DOHH2 (cell line): ENCODE results near the gene ERC2.

Experiments used
- H3F3A ChIP-seq: fragments of 200-600 bp; sonication (generic), shearing (Covaris generic); 2 replicates; pipeline ENCODE4 v1.6.0; 2016; ENCODE audit warnings: antibody characterized with exemption, mild to moderate bottlenecking; ENCODE audit not compliant: control insufficient read depth, insufficient read depth
- H3K27ac ChIP-seq: fragments of 200-600 bp; sonication (generic); 2 replicates; pipeline ENCODE4 v1.5.1; 2014; ENCODE audit warnings: low read depth, mild to moderate bottlenecking, low read length, moderate library complexity
- H3K27me3 ChIP-seq: fragments of 200-600 bp; sonication (generic); 2 replicates; pipeline ENCODE4 v1.6.1; 2014; ENCODE audit warnings: mild to moderate bottlenecking, low read length, mixed read lengths; ENCODE audit not compliant: control insufficient read depth
- H3K36me3 ChIP-seq: fragments of 200-600 bp; sonication (generic); 2 replicates; pipeline ENCODE4 v1.6.1; 2014; ENCODE audit warnings: mild to moderate bottlenecking, low read length, moderate library complexity, mixed read lengths; ENCODE audit not compliant: control insufficient read depth
- H3K4me1 ChIP-seq: fragments of 200-600 bp; sonication (generic); 2 replicates; pipeline ENCODE4 v1.6.1; 2014; ENCODE audit warnings: mild to moderate bottlenecking, low read length, mixed read lengths; ENCODE audit not compliant: control insufficient read depth
- H3K4me2 ChIP-seq: fragments of 200-600 bp; sonication (generic); 2 replicates; pipeline ENCODE4 v1.6.0; 2014; ENCODE audit warnings: mild to moderate bottlenecking, low read length, moderate library complexity
- H3K4me3 ChIP-seq: fragments of 200-600 bp; sonication (generic); 2 replicates; pipeline ENCODE4 v1.5.1; 2014; ENCODE audit warnings: mild to moderate bottlenecking, low read length, mixed read lengths
- H3K79me2 ChIP-seq: fragments of 200-600 bp; sonication (generic); 2 replicates; pipeline ENCODE4 v1.6.1; 2014; ENCODE audit warnings: mild to moderate bottlenecking, low read length, mixed read lengths; ENCODE audit not compliant: control insufficient read depth
- H3K9me2 ChIP-seq: fragments of 200-600 bp; sonication (generic); replicated peaks from 2 replicates; pipeline ENCODE4 v1.6.1; 2014; ENCODE audit warnings: mild to moderate bottlenecking, low read length, mixed read lengths; ENCODE audit not compliant: control insufficient read depth
- H3K9me3 ChIP-seq: fragments of 200-600 bp; sonication (generic); 2 replicates; pipeline ENCODE4 v1.6.1; 2014; ENCODE audit warnings: antibody characterized with exemption, low read length, mixed read lengths; ENCODE audit not compliant: control insufficient read depth, insufficient read depth
- H4K20me1 ChIP-seq: fragments of 200-600 bp; sonication (generic); 2 replicates; pipeline ENCODE4 v1.6.0; 2014; ENCODE audit warnings: low read depth, mild to moderate bottlenecking, antibody characterized with exemption, low read length, moderate library complexity; ENCODE audit not compliant: control insufficient read depth, insufficient read depth
- EZH2phosphoT487 ChIP-seq: fragments of 200-600 bp; sonication (generic); IDR thresholded peaks from 2 replicates; pipeline ENCODE4 v1.6.1; 2017; ENCODE audit warnings: borderline replicate concordance, mild to moderate bottlenecking, antibody characterized with exemption, low read length, moderate library complexity, mixed read lengths
- TF ChIP-seq, protein P1 (sequence below): fragments of 200-600 bp; sonication (generic); IDR thresholded peaks from one replicate; pipeline ENCODE4 v1.5.1; 2014; ENCODE audit warnings: antibody characterized with exemption, mild to moderate bottlenecking, low read depth, low read length; ENCODE audit not compliant: poor library complexity, severe bottlenecking

Gene ERC2

DNA sequence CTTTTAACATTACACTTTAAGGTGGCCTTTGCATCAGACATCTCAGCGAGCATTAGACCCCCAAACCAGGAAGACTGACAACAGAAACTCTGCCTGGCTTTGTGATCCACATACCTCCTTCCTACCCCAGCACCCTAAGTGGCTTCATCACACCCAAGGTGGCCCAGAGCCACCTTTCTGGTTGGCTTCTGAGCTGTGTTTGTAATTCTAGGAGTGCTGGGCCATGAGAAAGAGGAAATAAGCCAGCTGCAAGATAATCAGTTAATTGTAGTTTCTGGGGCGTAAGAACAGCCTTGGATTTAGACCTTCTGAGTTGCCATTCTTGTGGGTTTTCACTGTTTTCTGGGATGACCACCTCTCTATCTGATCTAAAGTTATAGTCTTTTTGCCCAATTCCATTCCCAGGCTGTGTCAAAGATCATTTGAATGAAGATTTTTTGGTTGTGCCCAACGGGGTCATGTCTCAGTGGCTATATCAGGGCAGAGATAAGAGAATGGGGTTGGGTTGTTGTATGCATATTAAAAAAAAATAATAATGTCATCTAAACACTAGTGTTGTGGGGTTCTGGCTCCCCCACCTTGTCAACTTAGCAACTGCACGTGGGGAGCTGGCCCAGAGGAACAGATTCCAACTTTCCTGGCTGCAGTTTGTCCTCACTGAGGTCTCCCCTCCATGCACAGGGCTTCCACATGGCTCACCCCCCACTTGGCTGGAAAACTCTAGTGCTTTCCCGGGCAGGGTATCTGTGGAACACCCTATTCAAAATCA, 746.4 kb downstream of the ERC2 start:
- Histone ChIP-seq H3K27ac (no peak overlapping the region), H3K4me2 (no peak overlapping the region), H3K4me1 (no peaks in the 10 kb centered on the region), H3K4me3 (no peak overlapping the region), H3K9me2 (no peaks in the 10 kb centered on the region), H3K36me3 (no peaks in the 10 kb centered on the region), H3K9me3 (no peaks in the 10 kb centered on the region), H3F3A (no peaks in the 10 kb centered on the region), H3K27me3 (peaks cover 6% of the 10 kb centered on the region), H4K20me1 (no peaks in the 10 kb centered on the region), H3K79me2 (no peaks in the 10 kb centered on the region)
- TF ChIP-seq EZH2phosphoT487: no peak
- TF ChIP-seq, protein P1, sequence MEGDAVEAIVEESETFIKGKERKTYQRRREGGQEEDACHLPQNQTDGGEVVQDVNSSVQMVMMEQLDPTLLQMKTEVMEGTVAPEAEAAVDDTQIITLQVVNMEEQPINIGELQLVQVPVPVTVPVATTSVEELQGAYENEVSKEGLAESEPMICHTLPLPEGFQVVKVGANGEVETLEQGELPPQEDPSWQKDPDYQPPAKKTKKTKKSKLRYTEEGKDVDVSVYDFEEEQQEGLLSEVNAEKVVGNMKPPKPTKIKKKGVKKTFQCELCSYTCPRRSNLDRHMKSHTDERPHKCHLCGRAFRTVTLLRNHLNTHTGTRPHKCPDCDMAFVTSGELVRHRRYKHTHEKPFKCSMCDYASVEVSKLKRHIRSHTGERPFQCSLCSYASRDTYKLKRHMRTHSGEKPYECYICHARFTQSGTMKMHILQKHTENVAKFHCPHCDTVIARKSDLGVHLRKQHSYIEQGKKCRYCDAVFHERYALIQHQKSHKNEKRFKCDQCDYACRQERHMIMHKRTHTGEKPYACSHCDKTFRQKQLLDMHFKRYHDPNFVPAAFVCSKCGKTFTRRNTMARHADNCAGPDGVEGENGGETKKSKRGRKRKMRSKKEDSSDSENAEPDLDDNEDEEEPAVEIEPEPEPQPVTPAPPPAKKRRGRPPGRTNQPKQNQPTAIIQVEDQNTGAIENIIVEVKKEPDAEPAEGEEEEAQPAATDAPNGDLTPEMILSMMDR: peak; percentile 17

DNA sequence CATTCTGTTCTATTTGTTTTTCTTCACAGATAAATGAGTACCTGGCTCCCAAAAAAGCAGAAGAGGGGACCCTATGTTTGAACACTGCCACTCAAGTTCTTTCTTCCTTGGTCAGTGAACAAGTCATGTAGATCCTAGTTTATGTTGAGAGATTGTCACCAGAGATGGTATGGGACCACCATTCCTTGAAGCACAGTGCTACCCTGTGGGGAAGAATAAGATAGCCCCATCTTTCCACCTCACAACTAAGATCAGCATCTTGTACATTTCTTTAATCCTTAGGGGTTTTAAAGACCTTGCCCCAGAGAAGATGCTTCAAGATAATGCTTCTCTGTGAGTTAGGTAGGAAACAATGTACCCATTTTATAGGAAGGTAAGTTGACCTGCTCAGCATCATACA, 747.7 kb downstream of the ERC2 start:
- Histone ChIP-seq H4K20me1 (no peaks in the 10 kb centered on the region), H3K36me3 (no peaks in the 10 kb centered on the region), H3K9me3 (no peaks in the 10 kb centered on the region), H3K4me1 (no peaks in the 10 kb centered on the region), H3K27me3 (no peaks in the 10 kb centered on the region), H3F3A (no peaks in the 10 kb centered on the region), H3K4me3 (no peak overlapping the region), H3K4me2 (no peak overlapping the region), H3K9me2 (no peaks in the 10 kb centered on the region), H3K79me2 (no peaks in the 10 kb centered on the region), H3K27ac (no peak overlapping the region)
- TF ChIP-seq, protein P1: no peak
- no peak for TF ChIP-seq EZH2phosphoT487

DNA sequence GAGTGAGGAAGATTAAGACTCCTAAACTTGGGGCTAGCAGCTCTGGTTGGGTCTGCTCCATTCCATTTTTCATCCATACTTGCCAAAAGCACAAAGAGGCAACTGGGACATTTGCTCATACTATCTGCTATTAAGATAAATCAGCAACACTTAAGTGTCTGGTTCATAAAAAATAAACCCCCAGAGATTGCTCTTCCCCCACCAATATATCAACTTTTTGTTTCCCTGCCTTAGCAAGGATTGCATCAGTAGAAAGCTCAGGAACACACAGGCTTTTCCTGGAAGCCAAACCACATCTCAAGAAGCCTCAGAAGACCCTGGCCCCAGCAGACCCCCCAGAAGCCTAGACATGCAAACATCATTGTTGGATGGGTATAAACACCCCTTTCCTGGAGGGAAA, 748.8 kb downstream of the ERC2 start:
- Histone ChIP-seq H3K9me3 (no peaks in the 10 kb centered on the region), H3K4me2 (no peak overlapping the region), H3K79me2 (no peaks in the 10 kb centered on the region), H3K4me1 (no peaks in the 10 kb centered on the region), H3K27ac (no peak overlapping the region), H3F3A (no peaks in the 10 kb centered on the region), H3K36me3 (no peaks in the 10 kb centered on the region), H3K4me3 (no peak overlapping the region), H4K20me1 (no peaks in the 10 kb centered on the region), H3K27me3 (no peaks in the 10 kb centered on the region), H3K9me2 (no peaks in the 10 kb centered on the region)
- no peak for TF ChIP-seq EZH2phosphoT487
- TF ChIP-seq, protein P1: no peak
